Keratinocyte (primary cell): ENCODE data around the gene NBEAL2. TPM values are rescaled to one million over a fixed set of nuclear protein-coding genes. Genes with fewer than 3 reads are reported as not detected.

Experiments used
- DNase-seq: peaks from one replicate; pipeline ENCODE4 v3.0.0-alpha.2; 2011; ENCODE audit warnings: low read depth, missing footprints, low spot score
- FAIRE-seq: peaks from 2 replicates; lab custom pipeline; 2011; peaks lifted over from hg19 to GRCh38; lab: Jason Lieb, UNC
- H2AFZ ChIP-seq: 2 replicates; pipeline ENCODE4 v1.6.0; 2012; ENCODE audit warnings: low read length, control low read depth, inconsistent platforms; ENCODE audit not compliant: control insufficient read depth
- H3K27ac ChIP-seq: 2 replicates; pipeline ENCODE4 v1.5.1; 2011; ENCODE audit warnings: low read length; ENCODE audit not compliant: control insufficient read depth, insufficient read depth
- H3K27me3 ChIP-seq: 3 replicates; pipeline ENCODE4 v1.6.0; 2011; ENCODE audit warnings: low read length; ENCODE audit not compliant: control insufficient read depth, insufficient read depth; ENCODE audit errors: extremely low read depth
- H3K36me3 ChIP-seq, 2 experiments: 2 replicates in 1 of 2; 3 replicates in 1 of 2; pipeline ENCODE4 v1.5.1; 2011; ENCODE audit warnings: low read length in 2 of 2, mild to moderate bottlenecking in 1 of 2; ENCODE audit not compliant: control insufficient read depth in 2 of 2, insufficient read depth in 2 of 2; ENCODE audit errors: extremely low read depth in 1 of 2
- H3K4me1 ChIP-seq: 3 replicates; pipeline ENCODE4 v1.5.1; 2011; ENCODE audit warnings: low read length; ENCODE audit not compliant: control insufficient read depth, insufficient read depth; ENCODE audit errors: extremely low read depth
- H3K4me2 ChIP-seq: 3 replicates; pipeline ENCODE4 v1.6.0; 2011; ENCODE audit warnings: low read depth, low read length; ENCODE audit not compliant: control insufficient read depth, insufficient read depth; ENCODE audit errors: extremely low read depth
- H3K4me3 ChIP-seq, 3 experiments: fragments of 200-600 bp in 1 of 3; sonication (generic) in 1 of 3; 2 replicates in 2 of 3; 3 replicates in 1 of 3; pipeline ENCODE4 v1.5.1; 2011 to 2016; ENCODE audit warnings: low read length in 3 of 3, mild to moderate bottlenecking in 3 of 3, control low read depth in 2 of 3, inconsistent platforms in 1 of 3, low read depth in 1 of 3, mixed read lengths in 1 of 3, mixed run types in 1 of 3, moderate library complexity in 1 of 3; ENCODE audit not compliant: control insufficient read depth in 2 of 3, insufficient read depth in 2 of 3; ENCODE audit errors: extremely low read depth in 1 of 3
- H3K79me2 ChIP-seq: 2 replicates; pipeline ENCODE4 v1.6.0; 2012; ENCODE audit warnings: low read length; ENCODE audit not compliant: control insufficient read depth, insufficient read depth
- H3K9ac ChIP-seq: 3 replicates; pipeline ENCODE4 v1.6.0; 2011; ENCODE audit warnings: low read length; ENCODE audit not compliant: control insufficient read depth, insufficient read depth; ENCODE audit errors: extremely low read depth
- H3K9me1 ChIP-seq: 3 replicates; pipeline ENCODE4 v1.6.0; 2011; ENCODE audit warnings: low read length; ENCODE audit not compliant: control insufficient read depth, insufficient read depth; ENCODE audit errors: extremely low read depth
- H3K9me3 ChIP-seq: 2 replicates; pipeline ENCODE4 v1.5.1; 2012; ENCODE audit warnings: low read depth, low read length; ENCODE audit not compliant: control insufficient read depth
- H4K20me1 ChIP-seq: 3 replicates; pipeline ENCODE4 v1.6.0; 2011; ENCODE audit warnings: low read length; ENCODE audit not compliant: control insufficient read depth, insufficient read depth; ENCODE audit errors: extremely low read depth
- CTCF ChIP-seq, 3 experiments: IDR thresholded peaks in 1 of 3; conservative IDR thresholded peaks in 1 of 3; optimal IDR thresholded peaks in 1 of 3; 2 replicates in 2 of 3; 3 replicates in 1 of 3; pipeline versions ENCODE3 to v1.5.1; 2011; ENCODE audit warnings: low read length in 3 of 3, mild to moderate bottlenecking in 3 of 3, moderate library complexity in 2 of 3, control low read depth in 1 of 3, inconsistent platforms in 1 of 3; ENCODE audit not compliant: insufficient read depth in 2 of 3; ENCODE audit errors: extremely low read depth in 1 of 3
- EZH2 ChIP-seq: IDR thresholded peaks from one replicate; pipeline ENCODE4 v1.6.1; 2012; ENCODE audit warnings: inconsistent platforms, mild to moderate bottlenecking, low read length, moderate library complexity
- dilution Hi-C: fragments of 300-500 bp; cut with MboI; formaldehyde crosslinking; loops from one replicate; pipeline ENCODE4 v1.7.0; 2020; ENCODE audit warnings: low sequenced_read_pairs; ENCODE audit not compliant: extremely low pct_ligation_motif_present
- polyA plus RNA-seq, 5 experiments: library from polyadenylated mRNA; depleted of rRNA in 3 of 5; stranded (reverse) in 3 of 5; stranded (forward) in 1 of 5; unstranded in 1 of 5; fragments of >200 nt; gene quantifications; 1 replicate in 1 of 5; 2 replicates in 3 of 5; 3 replicates in 1 of 5; pipeline versions ENCODE4 v1.2.1 to v1.2.3, GENCODE V29; 2011 to 2012; ENCODE audit warnings: missing spikeins in 2 of 5, low read depth in 1 of 5, low replicate concordance in 1 of 5

The NBEAL2 gene
- polyA plus RNA-seq, 1 donor (not counting 4 experiments of a cell fraction or from before 2014, with no cell fraction given), result 22.8 TPM

DNA sequence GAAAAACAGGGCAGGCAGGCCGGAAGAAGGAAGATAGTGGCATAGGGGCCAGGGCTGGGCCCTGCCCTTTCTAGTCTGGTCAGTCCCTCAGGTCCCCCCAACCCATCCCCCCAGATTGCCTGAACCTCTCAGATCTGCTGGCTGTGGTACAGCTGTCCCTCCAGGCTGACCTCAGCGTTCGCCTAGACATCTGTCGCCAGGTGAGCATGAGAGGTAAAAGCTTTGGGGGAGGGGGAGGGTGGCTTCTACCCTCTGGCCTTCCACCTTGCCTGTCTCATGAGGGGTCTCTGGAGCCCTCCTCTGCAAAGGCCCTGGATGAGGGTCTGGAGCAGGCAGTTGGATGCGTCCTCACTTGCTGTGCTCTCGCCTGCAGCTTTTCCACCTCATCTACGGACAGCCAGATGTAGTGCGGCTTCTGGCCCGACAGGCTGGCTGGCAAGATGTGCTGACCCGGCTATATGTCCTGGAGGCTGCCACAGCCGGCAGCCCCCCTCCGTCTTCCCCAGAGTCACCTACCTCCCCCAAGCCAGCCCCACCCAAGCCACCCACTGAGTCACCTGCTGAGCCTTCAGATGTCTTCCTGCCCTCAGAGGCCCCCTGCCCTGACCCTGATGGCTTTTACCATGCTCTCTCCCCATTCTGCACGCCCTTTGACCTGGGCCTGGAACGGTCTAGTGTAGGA is 20.2 kb downstream of the NBEAL2 start:
- FAIRE-seq, result no peak
- peaks cover 3% of the 10 kb centered on the region for H4K20me1 ChIP-seq
- H3K4me3 ChIP-seq, result no peak overlapping the region
- H3K27ac ChIP-seq, result no peak overlapping the region
- TF ChIP-seq EZH2 (no peak), CTCF (optimal IDR thresholded peaks at IDR 0.05 in 1 of 3, IDR thresholded peaks at IDR 0.05 in 1 of 3, conservative IDR thresholded peaks at IDR 0.05 in 1 of 3; ENCODE audit: extremely low read depth in 1 of 3, insufficient read depth in 2 of 3, low read length in 3 of 3) (no peak)
- no peaks in the 10 kb centered on the region for H3K9me1 ChIP-seq
- no peak for DNase-seq
- H3K9me3 ChIP-seq, result no peaks in the 10 kb centered on the region
- H2AFZ ChIP-seq, result no peak overlapping the region
- no peaks in the 10 kb centered on the region for H3K27me3 ChIP-seq
- H3K4me1 ChIP-seq, result peaks cover 15% of the 10 kb centered on the region
- peaks cover 45 to 63% of the 10 kb centered on the region in 2 experiments for H3K36me3 ChIP-seq
- no peaks in the 10 kb centered on the region for H3K79me2 ChIP-seq
- no peak overlapping the region for H3K9ac ChIP-seq
- dilution Hi-C loops, result no loop called here
- H3K4me2 ChIP-seq, result no peak overlapping the region

DNA sequence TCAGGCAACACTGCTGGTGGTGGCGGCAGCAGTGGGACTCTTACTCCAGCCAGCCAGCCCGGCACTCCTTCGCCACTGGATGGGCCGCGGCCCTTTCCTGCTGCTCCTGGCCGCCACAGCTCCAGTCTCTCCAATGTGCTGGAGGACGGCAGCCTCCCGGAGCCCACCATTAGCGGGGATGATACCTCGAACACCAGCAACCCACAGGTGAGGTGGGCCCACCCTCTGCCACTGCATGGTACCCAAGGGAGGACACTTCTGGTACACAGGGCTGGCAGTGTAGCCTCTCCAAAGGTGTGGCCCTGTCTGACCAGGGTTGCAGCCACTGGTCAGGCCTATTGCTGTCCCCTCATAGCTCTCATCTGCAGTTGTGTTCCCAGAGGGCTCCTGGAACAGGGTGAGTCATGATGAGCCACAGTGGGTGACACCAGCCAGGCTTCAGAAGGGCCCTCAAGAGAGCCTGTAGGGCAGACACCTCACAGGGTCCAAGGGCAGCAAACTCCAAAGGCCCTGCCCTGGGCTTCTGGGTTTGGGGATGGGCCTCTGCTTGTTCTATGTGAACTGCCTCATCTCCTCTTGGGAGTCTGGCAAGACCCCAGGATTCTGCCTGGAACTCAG is 20.8 kb downstream of the NBEAL2 start:
- dilution Hi-C loops, result no loop called here
- Histone ChIP-seq H3K9me1 (no peaks in the 10 kb centered on the region), H4K20me1 (peaks cover 3% of the 10 kb centered on the region), H3K4me3 (no peak overlapping the region), H3K27me3 (no peaks in the 10 kb centered on the region), H2AFZ (no peak overlapping the region), H3K4me1 (peaks cover 15% of the 10 kb centered on the region), H3K9ac (no peak overlapping the region), H3K36me3 (peaks cover 38 to 63% of the 10 kb centered on the region in 2 experiments), H3K4me2 (no peak overlapping the region), H3K27ac (no peak overlapping the region), H3K9me3 (no peaks in the 10 kb centered on the region), H3K79me2 (no peaks in the 10 kb centered on the region)
- no peak for FAIRE-seq
- no peak for TF ChIP-seq EZH2
- no peak for TF ChIP-seq CTCF (optimal IDR thresholded peaks at IDR 0.05 in 1 of 3, IDR thresholded peaks at IDR 0.05 in 1 of 3, conservative IDR thresholded peaks at IDR 0.05 in 1 of 3; ENCODE audit: extremely low read depth in 1 of 3, insufficient read depth in 2 of 3, low read length in 3 of 3)
- DNase-seq, result no peak
